SKM-1 (cell line): Measurements from ENCODE around the gene TCEANC2.
"Not testable (repeated sequence)": the region's sequence is repeated elsewhere in the genome, so short reads cannot be mapped to it uniquely, and the experiment has no call there.

Source experiments
- DNase-seq: peaks from one replicate; lab custom pipeline; 2025; ENCODE audit not compliant: unreplicated experiment; lab: John Stamatoyannopoulos, UW

Gene TCEANC2

DNA sequence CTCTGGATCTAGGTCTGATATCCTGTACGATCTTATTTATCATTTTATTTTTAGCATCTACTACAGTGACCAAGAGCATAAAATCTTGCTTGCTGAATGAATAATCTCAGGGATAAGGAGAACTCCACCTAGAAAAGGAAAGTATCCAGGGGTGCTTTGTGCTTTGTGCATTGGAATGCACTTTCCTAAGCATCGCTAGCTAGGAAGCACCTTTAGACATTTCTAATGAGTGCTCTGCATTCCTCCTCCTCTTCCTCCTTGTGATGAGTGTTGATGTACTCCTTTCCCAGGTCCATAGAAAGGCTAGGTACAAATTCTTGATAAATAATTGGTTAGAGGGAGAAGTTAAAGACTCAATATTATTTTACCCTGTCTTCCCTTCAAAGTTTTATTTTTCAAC lies 31.4 kb downstream of the TCEANC2 start:
- no peak for DNase-seq

DNA sequence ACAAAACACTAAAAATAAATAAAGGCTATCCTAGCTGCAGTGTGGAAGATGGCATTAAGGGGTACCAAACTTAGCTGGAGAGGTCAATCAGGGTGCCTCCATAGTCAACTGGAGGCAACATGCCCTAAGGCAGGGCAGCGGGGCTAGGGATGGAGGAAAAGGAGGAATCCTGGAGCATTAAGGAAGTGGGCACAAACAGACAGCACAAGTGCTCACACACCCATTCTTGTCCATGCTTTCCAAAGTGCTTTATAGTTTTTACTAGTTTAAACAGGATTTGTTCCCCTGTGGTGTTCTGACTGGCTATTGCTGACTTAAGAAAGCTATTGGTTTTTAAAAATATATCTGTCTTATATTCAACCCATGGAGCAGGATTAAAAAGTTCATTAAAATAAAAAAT lies 33.3 kb downstream of the TCEANC2 start:
- no peak for DNase-seq

DNA sequence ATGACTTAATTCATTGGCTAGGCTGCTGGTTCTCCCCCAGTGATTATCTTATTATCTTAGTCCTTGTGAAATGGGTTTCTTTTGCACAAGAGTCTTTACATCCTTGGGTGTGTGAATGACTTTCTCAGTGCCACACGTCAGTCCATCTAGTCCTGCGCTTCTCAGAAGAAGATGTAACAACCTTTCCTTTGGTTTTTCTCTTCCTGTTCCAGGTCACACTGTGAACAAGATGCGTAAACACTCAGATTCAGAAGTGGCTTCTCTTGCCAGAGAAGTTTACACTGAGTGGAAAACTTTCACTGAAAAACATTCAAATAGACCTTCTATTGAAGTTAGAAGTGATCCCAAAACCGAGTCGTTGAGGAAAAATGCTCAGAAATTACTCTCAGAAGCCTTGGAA lies 35.0 kb downstream of the TCEANC2 start:
- DNase-seq = no peak

DNA sequence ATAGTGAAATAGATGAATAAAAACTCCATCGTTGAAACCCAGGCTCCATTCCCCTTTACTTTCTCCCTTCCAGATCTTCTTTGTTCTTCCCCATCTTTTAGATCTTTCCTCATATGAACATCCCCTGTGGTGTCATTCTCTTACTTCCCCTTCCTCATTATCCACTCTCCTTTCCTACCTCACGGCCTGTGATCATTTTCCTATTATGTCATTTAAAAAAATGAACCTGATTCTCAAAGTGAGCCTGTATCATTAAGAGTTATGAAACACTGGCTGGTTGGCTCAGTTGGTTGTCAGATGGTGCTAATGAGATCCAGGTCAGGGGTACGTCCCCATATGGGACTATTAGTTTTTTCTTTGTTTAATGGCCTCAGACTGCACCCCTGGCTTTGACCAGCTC lies 38.3 kb downstream of the TCEANC2 start:
- DNase-seq = no peak

DNA sequence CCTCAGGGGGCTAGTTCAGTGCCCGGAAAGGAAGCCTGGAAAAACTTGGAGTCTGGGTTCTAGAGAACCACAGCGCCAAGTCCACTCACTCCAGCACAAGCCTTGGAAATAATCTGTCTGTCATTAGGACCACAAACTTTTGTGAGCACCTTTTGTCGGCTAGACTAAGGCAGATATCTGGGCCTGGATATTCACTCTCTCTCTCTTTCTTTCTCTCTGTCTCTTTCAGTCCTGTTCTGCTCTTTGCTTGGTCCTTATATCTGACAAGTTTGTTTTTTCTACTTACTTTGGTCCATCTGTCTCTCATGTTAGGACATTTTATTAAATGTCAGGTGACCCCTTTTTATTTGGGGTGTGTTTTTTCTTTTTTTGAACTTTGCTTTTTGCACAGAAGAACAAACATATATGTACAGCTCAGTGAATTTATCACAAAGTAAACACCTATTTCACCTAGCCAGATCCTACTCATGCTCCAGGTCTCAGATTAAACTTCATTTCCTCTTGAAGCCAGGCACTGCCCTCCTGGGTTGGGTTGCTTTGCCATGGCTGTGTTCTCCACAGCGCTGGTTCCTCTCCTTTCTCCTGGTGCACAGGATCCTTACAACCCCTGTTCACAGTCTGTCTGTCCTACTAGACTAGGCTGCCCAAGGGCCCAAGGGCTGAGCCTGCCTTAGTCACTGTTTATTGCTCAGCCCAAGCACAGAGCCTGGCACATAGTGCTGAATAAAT lies 40.8 kb downstream of the TCEANC2 start:
- no peak for DNase-seq

DNA sequence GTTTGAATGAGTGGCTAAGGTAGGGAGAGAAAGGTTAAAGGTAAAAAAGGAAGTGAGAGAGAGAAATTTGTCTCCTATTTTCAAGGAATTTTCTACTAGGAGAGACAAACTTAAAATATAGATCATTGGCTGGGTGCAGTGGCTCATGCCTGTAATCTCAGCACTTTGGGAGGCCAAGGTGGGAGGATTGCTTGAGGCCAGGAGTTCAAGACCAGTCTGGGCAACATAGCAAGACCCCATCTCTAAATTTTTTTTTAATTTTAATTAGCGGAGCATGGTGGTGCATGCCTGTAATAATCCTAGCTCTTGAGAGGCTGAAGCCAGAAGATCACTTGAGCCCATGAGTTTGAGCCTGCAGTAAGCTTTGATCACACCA lies 41.3 kb downstream of the TCEANC2 start:
- not testable (repeated sequence) for DNase-seq

DNA sequence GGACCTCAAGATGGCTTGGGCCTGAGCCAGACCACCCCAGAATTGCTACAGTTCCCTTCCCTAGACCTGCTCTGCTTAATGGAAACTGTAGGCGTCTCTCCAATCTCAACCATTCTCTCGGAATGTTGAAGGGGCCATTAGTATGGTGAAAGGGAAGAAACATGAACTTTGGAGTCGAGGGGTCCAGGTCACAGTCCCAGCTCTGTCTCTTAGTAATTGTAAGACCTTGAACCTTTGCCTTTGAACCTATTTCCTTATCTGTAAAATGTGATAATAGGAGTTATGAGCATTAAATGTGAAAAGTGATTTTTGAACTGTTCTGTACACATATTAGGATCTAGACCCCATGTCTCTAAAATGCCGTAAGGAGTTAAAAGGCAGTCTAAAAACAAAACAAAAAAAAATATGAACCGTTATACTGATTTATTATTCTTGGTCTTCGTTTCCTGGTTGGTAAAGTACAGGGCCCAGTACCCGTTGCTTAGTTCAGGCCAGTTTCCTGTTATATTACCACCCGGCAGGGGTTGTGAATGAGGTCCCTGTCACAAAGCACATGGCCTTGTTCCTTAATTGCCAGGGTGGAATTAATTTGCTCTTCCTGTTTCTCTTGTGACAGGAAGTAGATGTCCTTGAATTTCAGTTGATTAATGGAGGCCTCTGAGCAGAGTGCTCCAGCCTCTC lies 42.3 kb downstream of the TCEANC2 start:
- peak; percentile 75 for DNase-seq

DNA sequence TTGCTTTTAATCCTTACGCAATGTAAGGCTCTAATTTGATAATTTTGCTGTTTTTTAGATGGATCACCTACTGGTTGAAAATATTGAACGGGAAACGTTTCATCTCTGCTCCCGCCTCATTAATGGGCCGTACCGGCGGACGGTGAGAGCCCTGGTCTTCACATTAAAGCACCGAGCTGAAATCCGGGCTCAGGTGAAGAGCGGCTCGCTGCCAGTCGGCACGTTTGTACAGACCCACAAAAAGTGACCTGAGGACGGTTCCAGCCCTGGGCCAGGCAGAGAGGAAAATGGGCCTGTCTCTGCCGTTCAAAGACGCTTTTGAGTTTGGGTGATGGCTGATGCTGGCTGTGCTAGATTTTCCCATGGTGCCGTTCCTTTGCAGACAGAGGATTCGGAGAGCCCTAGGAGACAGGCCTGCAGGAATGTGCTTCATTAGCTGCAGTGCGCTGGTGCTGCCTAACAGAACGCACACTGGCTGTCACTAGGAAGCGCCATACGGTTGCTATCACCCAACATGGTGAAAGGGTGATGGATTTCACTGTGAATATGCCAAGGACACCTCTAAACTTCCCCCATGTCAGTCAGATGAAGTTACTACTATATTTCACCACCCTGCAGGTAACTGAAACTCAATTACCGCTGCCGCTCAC lies 42.9 kb downstream of the TCEANC2 start:
- no peak for DNase-seq

DNA sequence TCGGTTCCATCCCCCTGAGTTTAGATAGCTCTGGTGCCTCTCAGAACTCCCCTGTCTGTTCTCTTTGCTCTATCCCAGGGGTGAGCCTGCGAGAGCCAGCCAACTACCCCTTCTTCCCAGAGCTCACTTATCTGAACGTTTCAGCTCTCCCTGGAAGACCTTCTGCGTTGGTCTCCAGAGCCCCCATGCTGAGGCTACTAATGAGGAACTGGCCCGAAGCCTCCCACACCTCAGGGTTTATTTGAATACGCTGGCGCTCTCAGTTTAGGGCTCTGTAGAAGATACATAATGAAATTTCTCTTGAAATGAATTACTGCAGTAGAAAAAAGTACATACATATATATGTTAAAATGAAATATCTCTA lies 43.5 kb downstream of the TCEANC2 start:
- no peak for DNase-seq

DNA sequence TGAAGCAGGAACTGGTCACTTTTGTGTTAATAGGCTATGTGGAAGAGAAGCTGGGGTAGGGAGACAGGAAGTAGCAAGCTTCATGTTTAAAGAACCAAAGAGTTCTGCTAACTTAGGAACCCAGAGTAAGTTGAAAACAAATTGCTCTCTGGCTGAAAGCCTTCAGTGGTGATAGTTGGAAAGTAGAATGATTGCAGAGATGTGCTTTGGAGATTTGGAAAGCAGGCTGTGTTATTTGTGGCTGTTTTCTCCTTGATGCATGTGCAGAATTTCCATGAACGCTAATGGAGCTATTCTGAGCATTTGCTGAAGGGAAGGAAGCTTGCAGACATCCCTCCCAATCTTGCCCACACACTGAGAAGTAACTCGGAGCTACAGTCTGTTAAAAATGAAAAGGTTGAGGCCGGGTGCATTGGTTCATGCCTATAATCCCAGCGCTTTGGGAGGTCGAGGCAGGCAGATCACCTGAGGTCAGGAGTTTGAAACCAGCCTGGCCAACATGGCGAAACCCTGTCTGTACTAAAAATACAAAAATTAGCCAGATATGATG lies 45.7 kb downstream of the TCEANC2 start:
- DNase-seq = no peak

DNA sequence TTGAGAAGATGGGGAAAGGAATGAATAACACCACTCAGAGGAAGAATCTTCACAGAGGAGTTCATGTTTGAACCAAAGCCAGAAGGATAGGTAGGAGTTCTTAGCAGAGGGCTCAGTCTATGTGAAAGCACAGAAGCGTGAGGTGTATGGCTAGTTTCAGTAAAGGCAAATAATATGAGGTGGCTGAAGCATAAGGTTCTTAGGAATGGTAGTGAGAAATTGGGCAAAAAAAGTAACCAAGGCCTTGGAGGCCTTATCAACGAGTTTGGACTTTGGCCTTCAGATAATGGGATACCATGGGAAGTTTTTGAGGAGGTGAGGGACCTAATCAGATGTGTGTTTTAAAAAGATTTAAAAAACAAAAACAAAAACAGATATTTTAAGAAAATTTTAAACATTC lies 47.1 kb downstream of the TCEANC2 start:
- DNase-seq = no peak

DNA sequence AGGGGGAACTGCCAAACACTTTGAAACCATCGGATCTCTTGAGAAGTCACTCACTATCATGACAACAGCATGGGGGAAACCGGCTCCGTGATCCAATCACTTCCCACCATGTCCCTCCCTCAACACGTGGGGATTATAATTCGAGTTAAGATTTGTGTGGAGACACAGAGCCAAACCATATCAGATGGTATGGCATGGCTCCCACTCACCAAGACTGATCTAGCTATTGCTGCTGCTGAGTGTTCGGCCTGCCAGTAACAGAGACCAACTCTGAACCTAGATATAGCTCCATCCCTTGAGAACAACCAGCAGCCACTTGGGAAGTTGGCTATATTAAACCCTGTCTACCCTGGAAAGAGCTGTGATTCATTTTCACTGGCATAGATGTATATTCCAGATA lies 50.0 kb downstream of the TCEANC2 start:
- DNase-seq = no peak

DNA sequence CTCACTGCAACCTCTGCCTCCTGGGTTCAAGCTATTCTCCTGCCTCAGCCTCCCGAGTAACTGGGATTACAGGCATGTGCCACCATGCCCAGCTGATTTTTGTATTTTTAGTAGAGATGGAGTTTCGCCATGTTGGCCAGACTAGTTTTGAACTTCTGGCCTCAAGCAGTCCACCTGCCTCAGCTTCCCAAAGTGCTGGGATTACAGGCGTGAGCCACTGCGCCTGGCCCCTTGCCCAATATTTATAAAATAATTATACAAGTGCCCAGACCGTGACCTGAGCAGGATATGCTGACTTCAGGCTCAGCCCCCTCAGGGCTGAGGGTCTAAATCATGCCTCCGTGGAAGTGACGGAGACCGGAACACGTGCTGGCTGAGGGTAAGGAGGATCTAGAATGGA lies 51.2 kb downstream of the TCEANC2 start:
- DNase-seq = not testable (repeated sequence)

DNA sequence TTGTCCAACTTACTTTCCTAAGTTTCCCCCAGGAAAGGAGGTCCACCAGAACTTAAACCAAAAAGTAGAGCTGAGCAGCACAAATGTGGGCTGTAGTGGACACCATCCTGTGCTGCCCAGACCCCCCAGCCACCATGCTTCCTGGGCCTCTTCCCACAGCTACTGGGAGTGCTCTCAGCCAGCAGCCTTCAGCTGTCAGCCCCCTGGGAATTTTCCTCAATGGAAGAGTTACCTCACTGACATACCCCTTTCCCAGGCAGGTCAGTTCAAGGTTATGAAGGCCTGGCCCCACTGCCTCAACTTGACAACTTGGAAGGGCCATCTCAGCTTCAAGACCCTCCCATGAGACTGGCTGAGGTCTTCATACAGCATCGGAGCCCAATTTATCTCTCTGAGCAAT lies 51.7 kb downstream of the TCEANC2 start:
- DNase-seq = no peak

DNA sequence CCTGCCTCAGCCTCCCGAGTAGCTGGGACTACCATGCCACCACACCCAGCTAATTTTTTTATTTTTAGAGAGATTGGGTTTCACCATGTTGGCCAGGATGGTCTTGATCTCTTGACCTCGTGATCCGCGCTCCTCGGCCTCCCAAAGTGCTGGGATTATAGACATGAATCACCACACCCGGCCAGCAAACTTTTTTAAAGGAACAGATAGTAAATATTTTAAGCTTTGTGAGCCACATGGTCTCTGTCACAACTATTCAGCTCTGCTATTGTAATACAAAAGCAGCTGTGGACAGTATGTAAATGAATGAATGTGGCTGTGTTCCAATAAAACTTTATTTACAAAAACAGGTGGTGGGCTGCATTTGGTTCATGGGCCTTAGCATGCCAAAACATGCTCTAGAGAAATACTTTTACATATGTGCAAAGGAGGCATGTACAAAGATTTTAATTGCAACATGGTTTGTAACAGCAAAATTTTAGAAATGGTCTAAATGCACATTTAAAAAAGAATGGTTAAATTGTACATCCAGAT lies 52.4 kb downstream of the TCEANC2 start:
- no peak for DNase-seq

DNA sequence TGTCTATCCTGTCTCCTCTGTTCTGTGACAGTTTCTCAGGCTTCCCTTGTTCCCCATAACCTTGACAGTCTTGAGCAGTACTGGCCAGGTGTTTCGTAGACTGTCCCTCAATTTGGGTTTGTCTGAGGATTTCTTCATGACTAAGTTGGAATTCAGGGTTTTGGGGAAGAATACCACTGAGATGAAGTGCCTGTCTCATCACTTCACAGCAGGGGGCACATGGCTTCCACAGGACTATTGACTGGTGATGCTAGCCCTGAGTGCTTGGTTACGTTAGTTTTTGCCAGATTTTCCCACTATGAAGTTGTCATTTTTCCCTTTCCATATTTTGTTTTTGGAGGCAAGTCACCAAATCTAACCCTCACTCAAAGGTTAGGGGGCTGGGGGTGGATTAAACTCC lies 53.7 kb downstream of the TCEANC2 start:
- DNase-seq = no peak

DNA sequence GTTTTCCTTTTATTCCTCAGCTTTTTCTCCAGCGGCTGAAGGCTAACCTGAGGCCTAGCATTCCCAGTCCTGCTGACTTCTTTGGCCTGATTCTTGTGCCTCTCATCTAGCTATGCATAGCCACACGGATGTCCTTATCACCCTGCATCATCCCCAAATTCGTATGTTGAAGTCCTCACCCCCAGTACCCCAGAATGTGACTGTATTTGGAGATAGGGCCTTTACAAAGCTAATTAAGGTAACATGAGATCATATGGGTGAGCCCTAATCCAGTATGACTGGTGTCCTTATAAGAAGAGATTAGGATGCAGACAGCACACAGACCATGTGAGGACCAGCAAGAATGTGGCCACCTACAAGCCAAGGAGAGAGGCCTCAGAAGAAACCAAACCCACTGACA lies 54.7 kb downstream of the TCEANC2 start:
- DNase-seq = no peak

DNA sequence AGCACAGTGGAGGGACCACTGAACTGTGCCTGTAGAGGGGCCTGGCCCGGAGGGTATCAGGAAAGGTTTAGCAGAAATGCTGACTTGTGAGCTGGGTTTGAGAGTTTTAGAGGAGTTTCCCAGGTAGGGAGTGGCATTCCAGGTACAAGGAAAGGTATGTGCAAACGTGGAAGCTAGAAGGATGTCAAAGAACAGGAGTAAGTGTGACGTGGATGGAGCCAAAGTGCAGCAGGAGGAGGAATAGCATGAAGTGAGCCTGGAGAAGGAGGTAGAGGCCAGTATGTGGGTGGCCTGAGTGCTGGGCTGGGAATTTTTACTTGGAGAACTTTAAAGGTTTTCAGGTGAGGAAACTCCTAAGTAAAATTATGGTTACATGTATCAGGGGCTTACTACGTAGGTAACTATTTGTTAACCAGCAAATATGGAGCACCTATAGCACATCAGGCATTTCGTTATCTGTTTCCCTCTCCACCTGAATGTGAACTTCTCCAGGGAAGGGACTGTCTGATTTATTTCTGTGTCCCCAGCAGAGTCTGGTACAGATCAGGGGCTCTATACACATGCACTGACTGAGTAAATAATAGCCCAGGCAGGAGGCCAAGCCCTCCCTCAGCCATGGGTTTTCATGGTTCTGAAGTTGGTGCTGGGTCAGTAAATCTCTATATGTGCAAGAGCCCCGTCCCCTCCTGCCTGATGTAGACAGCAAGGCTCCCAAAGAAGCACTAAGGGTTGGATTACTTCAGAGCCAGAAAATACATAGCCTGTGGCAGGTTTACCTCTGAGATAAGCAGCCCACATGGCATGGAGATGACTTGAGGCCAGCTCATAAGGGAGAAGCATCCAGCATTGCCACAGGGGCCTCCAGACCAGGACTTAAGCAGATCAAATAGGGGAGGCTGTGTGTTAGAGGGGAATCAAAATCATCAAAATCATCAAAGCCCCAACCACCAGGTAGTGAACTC lies 56.0 kb downstream of the TCEANC2 start:
- DNase-seq = no peak

DNA sequence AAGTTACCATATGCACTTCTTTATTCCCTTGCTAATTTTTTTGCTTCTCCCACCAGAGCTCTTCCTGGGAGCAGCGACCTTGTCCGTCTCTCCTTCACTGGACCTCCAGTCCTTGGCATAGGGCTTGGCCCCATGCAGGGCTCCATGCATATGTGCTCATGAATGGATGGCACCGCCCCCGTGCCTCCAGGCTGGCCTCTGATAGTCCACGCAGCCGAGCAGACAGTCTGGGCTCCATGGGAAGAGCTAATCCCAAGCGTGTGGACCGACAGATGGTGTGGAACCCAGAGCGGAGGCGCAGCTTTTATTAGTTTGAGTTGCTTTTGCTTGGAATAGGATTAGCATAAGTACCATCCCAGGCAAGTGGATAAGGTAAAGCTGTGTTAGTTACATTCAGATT lies 57.6 kb downstream of the TCEANC2 start:
- DNase-seq = no peak

DNA sequence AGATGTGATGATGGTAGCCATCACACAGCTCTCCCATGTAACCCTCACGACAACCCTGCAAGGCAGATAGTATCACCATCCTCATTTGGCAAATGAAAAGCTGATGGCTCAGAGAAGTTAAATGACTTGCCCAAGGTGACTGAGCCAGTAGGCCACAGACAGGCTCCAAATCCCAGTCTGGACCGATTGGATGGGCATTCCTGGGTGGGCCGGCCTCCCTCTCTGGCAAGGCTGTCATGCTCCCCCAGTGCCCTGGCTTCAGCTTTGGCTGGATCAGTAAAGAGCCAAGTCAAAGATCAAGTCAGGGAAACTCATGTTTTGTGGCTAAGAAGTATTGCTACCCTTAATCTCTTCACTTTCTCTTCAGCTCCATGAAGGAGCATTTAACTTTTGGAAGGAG lies 58.2 kb downstream of the TCEANC2 start:
- DNase-seq = no peak

DNA sequence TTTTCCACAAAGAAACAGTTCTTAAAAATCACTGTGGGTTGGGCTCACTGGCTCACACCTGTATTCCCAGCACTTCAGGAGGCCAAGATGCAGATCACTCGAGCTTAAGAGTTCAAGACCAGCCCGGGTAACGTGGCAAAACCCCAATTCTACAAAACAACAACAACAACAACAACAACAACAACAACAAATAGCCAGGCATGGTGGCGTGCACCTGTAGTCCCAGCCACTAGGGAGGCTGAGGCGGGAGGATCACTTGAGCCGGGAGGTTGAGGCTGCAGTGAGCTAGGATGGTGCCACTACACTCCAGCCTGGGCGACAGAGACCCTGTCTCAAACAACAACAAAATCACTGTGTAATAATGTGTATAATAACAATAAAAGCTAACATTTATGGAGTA lies 58.6 kb downstream of the TCEANC2 start:
- DNase-seq = no peak
